Skeletal muscle tissue (tissue), 4 donors: ENCODE results near the gene OR4D6. TPM values are rescaled to one million over a fixed set of nuclear protein-coding genes. Genes with fewer than 3 reads are reported as not detected.

Source experiments
- H3K27ac ChIP-seq: one replicate; pipeline ENCODE4 v1.7.0; 2013; ENCODE audit warnings: mild to moderate bottlenecking, low read depth, low read length, inconsistent platforms
- H3K27me3 ChIP-seq, 3 donors: one replicate each; pipeline ENCODE4 v1.7.0; 2013; ENCODE audit warnings: low read length in 3 of 3; ENCODE audit not compliant: control insufficient read depth in 3 of 3, insufficient read depth in 3 of 3
- H3K36me3 ChIP-seq, 3 donors: one replicate each; pipeline ENCODE4 v1.7.0; 2013; ENCODE audit warnings: low read length in 3 of 3; ENCODE audit not compliant: control insufficient read depth in 3 of 3, insufficient read depth in 3 of 3
- H3K4me1 ChIP-seq, 3 donors: one replicate each; pipeline ENCODE4 v1.7.0; 2013; ENCODE audit warnings: low read length in 3 of 3, mild to moderate bottlenecking in 3 of 3; ENCODE audit not compliant: control insufficient read depth in 3 of 3, insufficient read depth in 3 of 3
- H3K4me3 ChIP-seq, 3 donors: one replicate each; pipeline ENCODE4 v1.7.0; 2013; ENCODE audit warnings: low read length in 3 of 3
- H3K9ac ChIP-seq, 3 donors: one replicate each; pipeline ENCODE4 v1.7.0; 2013; ENCODE audit warnings: low read length in 3 of 3, mild to moderate bottlenecking in 3 of 3, moderate library complexity in 2 of 3, low read depth in 1 of 3
- H3K9me3 ChIP-seq, 3 donors: one replicate each; pipeline ENCODE4 v1.7.0; 2013; ENCODE audit warnings: low read length in 3 of 3; ENCODE audit not compliant: control insufficient read depth in 3 of 3
- total RNA-seq: library from RNA; depleted of rRNA; stranded (reverse); fragments of >200 nt; gene quantifications from one replicate; pipeline ENCODE4 v1.2.3, GENCODE V29; 2014
- donor health status: Osteomylitis.

The OR4D6 gene
- total RNA-seq = not detected

GRCh38 chr11:59456661-59457060 lies at the start of gene OR4D6:
Gene OR4D6, plus strand, starts transcription at chr11:59456961. Its CDS starts 0 bp downstream, at chr11:59456961.
- Histone ChIP-seq H3K27me3 (no peaks in the 10 kb centered on the region), H3K9me3 (no peaks in the 10 kb centered on the region), H3K36me3 (no peaks in the 10 kb centered on the region), H3K27ac (no peak within 1 kb of the TSS), H3K4me1 (no peaks in the 10 kb centered on the region), H3K9ac (no peak within 1 kb of the TSS), H3K4me3 (no peak within 1 kb of the TSS)

- no peaks in the 10 kb centered on the region for H3K36me3 ChIP-seq
- H3K4me1 ChIP-seq = no peaks in the 10 kb centered on the region
- H3K9ac ChIP-seq = no peak overlapping the region
- H3K4me3 ChIP-seq = no peak overlapping the region
- no peaks in the 10 kb centered on the region for H3K27me3 ChIP-seq
- no peak overlapping the region for H3K27ac ChIP-seq
- no peaks in the 10 kb centered on the region for H3K9me3 ChIP-seq
Observed at GRCh38 chr11:59413646-59414045, 43.1 kb upstream of the OR4D6 start.

DNA sequence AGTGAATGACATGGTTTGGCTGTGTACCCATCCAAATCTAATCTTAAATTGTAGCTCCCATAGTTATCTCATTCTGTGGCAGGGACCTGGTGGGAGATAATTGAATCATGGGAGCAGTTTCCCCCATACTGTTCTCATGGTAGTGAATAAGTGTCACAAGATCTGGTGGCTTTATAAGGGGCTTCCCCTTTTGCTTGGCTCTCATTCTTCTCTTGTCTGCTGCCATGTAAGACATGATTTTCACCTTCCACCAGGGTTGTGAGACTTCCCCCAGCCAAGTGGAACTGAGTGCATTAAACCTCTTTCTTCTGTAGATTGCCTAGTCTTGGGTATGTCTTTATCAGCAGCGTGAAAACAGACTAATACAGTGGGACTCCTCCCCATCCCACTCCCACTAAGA lies 41.6 kb upstream of the OR4D6 start:
- H3K36me3 ChIP-seq = no peaks in the 10 kb centered on the region
- H3K9me3 ChIP-seq = no peaks in the 10 kb centered on the region
- H3K27ac ChIP-seq = no peak overlapping the region
- no peaks in the 10 kb centered on the region for H3K27me3 ChIP-seq
- no peak overlapping the region for H3K9ac ChIP-seq
- no peaks in the 10 kb centered on the region for H3K4me1 ChIP-seq
- no peak overlapping the region for H3K4me3 ChIP-seq

GRCh38 chr11:59416613-59417012 lies 40.1 kb upstream of the OR4D6 start:
- H3K36me3 ChIP-seq = no peaks in the 10 kb centered on the region
- H3K27ac ChIP-seq = no peak overlapping the region
- no peaks in the 10 kb centered on the region for H3K4me1 ChIP-seq
- H3K9me3 ChIP-seq = no peaks in the 10 kb centered on the region
- no peaks in the 10 kb centered on the region for H3K27me3 ChIP-seq
- no peak overlapping the region for H3K4me3 ChIP-seq
- no peak overlapping the region for H3K9ac ChIP-seq

GRCh38 chr11:59417023-59417422 lies 39.7 kb upstream of the OR4D6 start:
- Histone ChIP-seq H3K36me3 (no peaks in the 10 kb centered on the region), H3K9me3 (no peaks in the 10 kb centered on the region), H3K4me3 (no peak overlapping the region), H3K4me1 (no peaks in the 10 kb centered on the region), H3K9ac (no peak overlapping the region), H3K27ac (no peak overlapping the region), H3K27me3 (no peaks in the 10 kb centered on the region)

DNA sequence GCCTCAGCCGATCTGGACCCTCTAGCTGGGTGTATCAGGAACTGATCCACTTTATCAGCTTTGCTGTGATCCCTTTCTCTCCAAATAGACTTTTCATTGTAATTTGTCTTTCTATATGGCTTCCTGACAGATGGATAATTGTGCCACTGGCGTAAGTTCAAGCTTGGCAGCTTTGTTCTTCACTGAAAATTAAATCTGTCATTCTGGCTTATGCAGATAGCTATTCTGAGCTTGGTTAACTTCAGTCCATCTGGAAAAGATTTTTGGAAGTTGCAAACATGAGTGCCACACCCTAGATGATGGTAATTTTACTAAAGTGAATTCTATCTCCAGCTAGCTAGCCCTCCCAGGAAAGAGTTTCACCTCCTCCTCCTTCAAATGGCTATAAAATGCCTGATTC lies 38.6 kb upstream of the OR4D6 start:
- no peaks in the 10 kb centered on the region for H3K27me3 ChIP-seq
- no peaks in the 10 kb centered on the region for H3K9me3 ChIP-seq
- H3K4me1 ChIP-seq = no peaks in the 10 kb centered on the region
- H3K27ac ChIP-seq = no peak overlapping the region
- no peak overlapping the region for H3K4me3 ChIP-seq
- no peaks in the 10 kb centered on the region for H3K36me3 ChIP-seq
- no peak overlapping the region for H3K9ac ChIP-seq

DNA sequence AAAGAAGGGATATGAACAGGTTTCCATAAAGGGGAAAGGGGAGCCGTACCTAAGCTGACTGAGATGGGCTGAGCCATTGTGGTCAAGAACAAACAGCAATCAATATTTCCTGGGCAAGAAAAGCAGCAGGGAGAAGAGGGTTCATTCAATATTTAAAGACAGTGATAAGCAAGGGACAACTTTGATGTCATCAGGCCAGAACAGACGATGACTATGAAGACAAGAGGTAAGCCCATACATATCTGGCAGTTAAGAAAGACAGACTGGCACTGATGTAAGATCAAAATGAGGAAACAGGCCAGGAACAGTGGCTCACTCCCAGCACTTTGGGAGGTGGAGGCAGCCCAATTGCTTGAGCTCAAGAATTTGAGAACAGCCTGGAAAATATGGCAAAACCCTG lies 32.9 kb upstream of the OR4D6 start:
- H3K4me3 ChIP-seq = no peak overlapping the region
- H3K27me3 ChIP-seq = no peaks in the 10 kb centered on the region
- no peak overlapping the region for H3K9ac ChIP-seq
- no peaks in the 10 kb centered on the region for H3K36me3 ChIP-seq
- H3K4me1 ChIP-seq = no peaks in the 10 kb centered on the region
- no peaks in the 10 kb centered on the region for H3K9me3 ChIP-seq
- H3K27ac ChIP-seq = no peak overlapping the region

DNA sequence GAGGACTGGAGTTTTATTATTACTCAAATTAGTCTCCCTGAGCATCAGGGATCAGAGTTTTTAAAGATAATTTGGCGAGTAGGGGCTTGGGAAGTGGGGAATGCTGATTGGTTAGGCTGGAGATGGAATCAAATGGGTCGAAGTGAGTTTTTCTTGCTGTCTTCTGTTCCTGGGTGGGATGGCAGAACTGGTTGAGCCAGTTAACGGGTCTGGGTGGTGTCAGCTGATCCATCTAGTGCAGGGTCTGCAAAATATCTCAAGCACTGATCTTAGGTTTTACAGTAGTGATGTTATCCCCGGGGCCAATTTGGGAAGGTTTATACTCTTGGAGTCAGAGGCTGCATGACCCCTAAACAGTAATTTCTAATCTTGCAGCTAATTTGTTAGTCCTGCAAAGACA lies 31.6 kb upstream of the OR4D6 start:
- no peaks in the 10 kb centered on the region for H3K27me3 ChIP-seq
- H3K4me3 ChIP-seq = no peak overlapping the region
- no peak overlapping the region for H3K27ac ChIP-seq
- H3K9ac ChIP-seq = no peak overlapping the region
- no peaks in the 10 kb centered on the region for H3K4me1 ChIP-seq
- H3K9me3 ChIP-seq = no peaks in the 10 kb centered on the region
- no peaks in the 10 kb centered on the region for H3K36me3 ChIP-seq

- Histone ChIP-seq H3K9ac (no peak within 1 kb of the TSS), H3K27me3 (no peaks in the 10 kb centered on the region), H3K9me3 (no peaks in the 10 kb centered on the region), H3K27ac (no peak within 1 kb of the TSS), H3K36me3 (no peaks in the 10 kb centered on the region), H3K4me3 (no peak within 1 kb of the TSS), H3K4me1 (no peaks in the 10 kb centered on the region)
Observed at GRCh38 chr11:59426361-59427067, 30.2 kb upstream of the OR4D6 start, which contains the start of gene OR5A2. Gene OR5A2, minus strand, starts transcription at chr11:59426413. Its CDS starts 3,460 bp downstream, at chr11:59422953.

GRCh38 chr11:59427068-59427382 lies 29.7 kb upstream of the OR4D6 start:
- H3K27me3 ChIP-seq = no peaks in the 10 kb centered on the region

More at GRCh38 chr11:59427068-59427382, 29.7 kb upstream of the OR4D6 start:
- Histone ChIP-seq H3K9me3 (no peaks in the 10 kb centered on the region), H3K9ac (no peak overlapping the region), H3K27ac (no peak overlapping the region), H3K36me3 (no peaks in the 10 kb centered on the region), H3K4me1 (no peaks in the 10 kb centered on the region), H3K4me3 (no peak overlapping the region)
